K562 (cell line): ENCODE measurements around the gene ACOT9. TPM values are rescaled to one million over a fixed set of nuclear protein-coding genes. Genes with fewer than 3 reads are reported as not detected.

ENCODE experiments used
- ATF7 ChIP-seq: fragments of 450-650 bp; IDR thresholded peaks from 2 replicates; pipeline ENCODE4 v1.7.1; 2014; ENCODE audit warnings: mild to moderate bottlenecking, moderate library complexity
- CREB1 ChIP-seq, 2 experiments: sonication (generic) in 1 of 2; formaldehyde crosslinking in 1 of 2; IDR thresholded peaks; 2 replicates each; pipeline versions ENCODE4 v1.6.1 to v1.8.0; 2012 to 2022; ENCODE audit warnings: inconsistent platforms in 1 of 2, mild to moderate bottlenecking in 1 of 2, missing genetic modification reagents in 1 of 2, moderate library complexity in 1 of 2
- GATA2 ChIP-seq: sonication (generic); formaldehyde crosslinking; IDR thresholded peaks from 2 replicates; pipeline ENCODE4 v1.4.0; 2020; ENCODE audit warnings: mild to moderate bottlenecking, missing genetic modification reagents
- GATAD2B ChIP-seq: fragments of 450-650 bp; IDR thresholded peaks from 2 replicates; pipeline ENCODE4 v1.6.1; 2017; ENCODE audit warnings: mild to moderate bottlenecking, borderline replicate concordance
- GTF2E2 ChIP-seq: fragments of 200-800 bp; sonication (Bioruptor generic); IDR thresholded peaks from 2 replicates; pipeline ENCODE4 v1.6.1; 2016; ENCODE audit warnings: missing genetic modification characterization, missing compliant biosample characterization
- MED1 ChIP-seq: sonication (generic); formaldehyde crosslinking; IDR thresholded peaks from 2 replicates; pipeline ENCODE4 v1.8.1; 2023; ENCODE audit warnings: missing genetic modification reagents, borderline replicate concordance
- NR4A1 ChIP-seq, 2 experiments: fragments of 250-450 bp in 1 of 2; fragments of 450-650 bp in 1 of 2; sonication (Bioruptor Pico) in 1 of 2; IDR thresholded peaks; 2 replicates each; pipeline versions ENCODE4 v1.4.0 to v1.6.1; 2016 to 2020; ENCODE audit warnings: mild to moderate bottlenecking in 2 of 2, missing compliant biosample characterization in 1 of 2, missing genetic modification characterization in 1 of 2, moderate library complexity in 1 of 2
- PTRF ChIP-seq: fragments of 450-650 bp; IDR thresholded peaks from 2 replicates; pipeline ENCODE4 v1.6.1; 2016; ENCODE audit warnings: mild to moderate bottlenecking, missing genetic modification characterization, missing compliant biosample characterization
- SMC3 ChIP-seq: conservative IDR thresholded peaks from 2 replicates; pipeline ENCODE4 v1.6.1; 2011; ENCODE audit warnings: low read depth, low read length, improper control_type of control experiment; ENCODE audit not compliant: insufficient read depth
- TAF9B ChIP-seq: fragments of 450-650 bp; IDR thresholded peaks from 2 replicates; pipeline ENCODE4 v1.6.1; 2018; ENCODE audit warnings: mild to moderate bottlenecking; ENCODE audit not compliant: partially characterized antibody
- TBL1XR1 ChIP-seq, 2 experiments: IDR thresholded peaks; 2 replicates each; pipeline ENCODE4 v1.6.1; 2012; ENCODE audit warnings: improper control_type of control experiment in 2 of 2, low read length in 2 of 2, mild to moderate bottlenecking in 1 of 2
- ZKSCAN3 ChIP-seq: fragments of 250-450 bp; sonication (Bioruptor Pico); IDR thresholded peaks from 2 replicates; pipeline ENCODE4 v1.4.0; 2020
- ZNF274 ChIP-seq: IDR thresholded peaks from 2 replicates; pipeline ENCODE4 v1.6.1; 2011; ENCODE audit warnings: low read depth, mild to moderate bottlenecking, low read length, moderate library complexity, borderline replicate concordance
- ZNF318 ChIP-seq, 2 experiments: fragments of 450-650 bp; IDR thresholded peaks; 2 replicates each; pipeline ENCODE4 v1.6.1; 2016; ENCODE audit warnings: mild to moderate bottlenecking in 2 of 2, borderline replicate concordance in 1 of 2, low read depth in 1 of 2, moderate library complexity in 1 of 2
- ZNF561 ChIP-seq: fragments of 450-650 bp; formaldehyde crosslinking; conservative IDR thresholded peaks from 2 replicates; pipeline ENCODE4 v1.4.0; 2020; ENCODE audit warnings: mild to moderate bottlenecking, moderate library complexity
- polyA plus RNA-seq, 8 experiments: library from polyadenylated mRNA; depleted of rRNA in 4 of 8; stranded (reverse) in 5 of 8; unstranded in 3 of 8; fragments of >200 nt; fragmentation: Nextera tagmentation in 2 of 8; fragmentation: Illumina TruSeq in 1 of 8; extraction: Ambion mirVana in 2 of 8; extraction: Trizol in 1 of 8; gene quantifications; 2 replicates each; pipeline versions ENCODE4 v1.2.1 to v1.2.3, GENCODE V29; 2011 to 2014; ENCODE audit warnings: inconsistent platforms in 1 of 8, missing spikeins in 1 of 8
- total RNA-seq, 7 experiments: library from RNA; depleted of rRNA in 6 of 7; stranded (reverse); fragments of >200 nt in 6 of 7; fragmentation: Illumina TruSeq in 2 of 7; extraction: Trizol in 2 of 7; gene quantifications; 2 replicates each; pipeline versions ENCODE4 v1.2.1 to v1.2.3, GENCODE V29; 2011 to 2021; ENCODE audit warnings: low replicate concordance in 1 of 7

The ACOT9 gene
- total and polyA plus RNA-seq, 9 of the 15 experiments (the other 6 are each of a cell fraction or from before 2014, with no cell fraction given) = 31.2 to 80.9 (median 45.3) TPM

DNA sequence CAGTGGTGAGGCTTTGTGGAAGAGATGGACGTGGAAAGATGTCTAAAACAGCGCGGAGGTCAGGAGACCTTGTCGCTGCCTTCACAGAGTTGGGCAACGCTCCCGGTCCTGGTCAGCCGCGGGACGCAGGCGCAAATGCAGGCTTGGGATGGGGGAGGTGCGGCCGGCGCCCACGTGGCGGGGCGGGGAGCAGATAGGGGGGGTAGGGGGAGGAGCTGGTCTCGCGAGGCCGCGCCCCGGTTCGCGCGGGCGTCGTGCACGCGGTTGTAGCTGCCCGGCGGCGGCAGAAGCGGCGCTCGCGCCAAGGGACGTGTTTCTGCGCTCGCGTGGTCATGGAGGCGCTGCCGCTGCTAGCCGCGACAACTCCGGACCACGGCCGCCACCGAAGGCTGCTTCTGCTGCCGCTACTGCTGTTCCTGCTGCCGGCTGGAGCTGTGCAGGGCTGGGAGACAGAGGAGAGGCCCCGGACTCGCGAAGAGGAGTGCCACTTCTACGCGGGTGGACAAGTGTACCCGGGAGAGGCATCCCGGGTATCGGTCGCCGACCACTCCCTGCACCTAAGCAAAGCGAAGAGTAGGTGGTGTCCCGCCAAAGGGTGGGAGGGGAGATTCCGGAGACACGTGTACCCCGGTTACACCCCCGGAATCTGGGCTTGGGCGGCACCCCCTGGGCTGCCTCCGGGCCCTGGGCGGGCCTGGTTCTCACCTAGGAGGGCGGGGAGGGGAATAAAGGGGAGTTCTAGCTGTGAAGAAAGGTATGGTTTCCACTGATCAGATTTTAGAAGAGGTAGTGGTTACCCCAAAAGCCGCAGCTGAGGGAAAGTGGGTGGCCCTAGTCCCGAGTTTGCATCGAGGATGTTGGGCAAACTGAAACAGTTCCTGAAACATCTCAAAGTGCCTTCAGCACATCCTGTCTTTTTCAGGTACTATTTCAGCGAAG lies 75.6 kb downstream of the ACOT9 start, which contains the start of gene PRDX4 (continued):
- TF ChIP-seq SMC3 (no peak), MED1 (CRISPR knock-in tag) (no peak), GATAD2B (no peak), ZNF274 (no peak), NR4A1 (CRISPR knock-in tag; IDR thresholded peaks at IDR 0.05) (no peak), NR4A1 (tag; IDR thresholded peaks at IDR 0.05) (no peak), PTRF (tag) (no peak), CREB1 (IDR thresholded peaks at IDR 0.05) (no peak; the same call in 1 of the 2 replicates), CREB1 (CRISPR knock-in tag; IDR thresholded peaks at IDR 0.05) (peak; percentile 64), TAF9B (peak; percentile 42), GTF2E2 (tag) (no peak; the same call in 1 of the 2 replicates), ATF7 (peak; percentile 27; the same call in 1 of the 2 replicates), ZNF318 (IDR thresholded peaks at IDR 0.05; ENCODE audit: borderline replicate concordance in 1 of 2, low read depth in 1 of 2) (no peak), ZNF561 (no peak), TBL1XR1 (IDR thresholded peaks at IDR 0.05; ENCODE audit: low read length in 2 of 2) (no peak), GATA2 (CRISPR knock-in tag) (no peak), ZKSCAN3 (CRISPR knock-in tag) (no peak)
